Panc1 (cell line): ENCODE data around the gene TANGO2.

ENCODE experiments used
- CTCF ChIP-seq: fragments of 450-650 bp; IDR thresholded peaks from 2 replicates; pipeline ENCODE4 v1.5.1; 2017; ENCODE audit warnings: mild to moderate bottlenecking
- POLR2AphosphoS5 ChIP-seq: IDR thresholded peaks from 2 replicates; pipeline ENCODE4 v1.6.1; 2012; ENCODE audit warnings: mild to moderate bottlenecking, low read depth, low read length, moderate library complexity

DNA sequence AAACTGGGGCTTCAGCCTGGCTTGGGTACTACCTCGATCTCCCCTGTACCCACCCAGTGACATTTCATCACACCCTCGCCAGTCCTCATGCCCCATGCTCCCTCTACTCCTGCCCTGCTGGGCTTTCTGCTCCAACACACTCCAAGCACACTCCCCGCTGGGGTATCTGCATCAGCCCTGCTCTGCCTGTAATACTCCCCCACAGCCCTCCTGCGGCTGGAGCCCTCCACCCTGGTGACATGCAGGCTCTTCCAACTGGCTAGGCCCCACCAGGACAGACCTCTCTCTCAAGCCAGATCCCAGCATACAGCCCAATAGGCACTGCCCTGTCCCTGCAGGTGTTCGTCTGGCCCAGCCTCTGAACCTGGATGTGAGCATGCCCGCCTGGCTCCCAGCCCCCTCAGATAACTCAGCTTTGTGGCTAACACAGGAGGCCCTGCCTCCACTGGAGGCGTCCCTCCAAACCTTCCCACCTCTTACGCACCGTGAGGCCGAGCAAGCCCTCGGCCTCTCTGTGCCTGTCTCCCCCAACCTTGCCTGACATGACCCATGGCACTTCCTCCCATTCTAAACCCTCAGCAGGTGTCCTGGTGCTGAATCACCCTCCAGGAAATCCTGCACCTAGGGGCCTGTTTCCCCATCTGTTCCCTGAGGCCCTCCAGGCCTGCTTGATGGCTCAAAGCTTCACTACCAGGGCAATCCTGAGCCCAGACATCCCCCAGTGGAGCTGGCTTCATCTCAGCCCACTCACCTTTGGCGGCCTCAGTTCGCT lies 45.8 kb upstream of the TANGO2 start:
- TF ChIP-seq POLR2AphosphoS5 (no peak), CTCF (no peak)
